Neuronal stem cell (in vitro differentiated cells): ENCODE results near the gene MXI1.

Source experiments
- DNase-seq: peaks from one replicate; pipeline ENCODE4 v3.0.0-alpha.2; 2013; ENCODE audit warnings: low spot score
- H2AFZ ChIP-seq: one replicate; pipeline ENCODE4 v1.6.1; 2013; ENCODE audit warnings: mild to moderate bottlenecking, low read length, inconsistent platforms
- H2AK5ac ChIP-seq: 2 replicates; pipeline ENCODE4 v1.6.1; 2013; ENCODE audit warnings: low read depth, mild to moderate bottlenecking, inconsistent platforms, low read length, moderate library complexity, mixed read lengths
- H2BK120ac ChIP-seq: 2 replicates; pipeline ENCODE4 v1.6.1; 2013; ENCODE audit warnings: low read depth, mild to moderate bottlenecking, inconsistent platforms, low read length, moderate library complexity, mixed read lengths
- H2BK12ac ChIP-seq: one replicate; pipeline ENCODE4 v1.6.1; 2013; ENCODE audit warnings: low read length, inconsistent platforms
- H2BK15ac ChIP-seq: 2 replicates; pipeline ENCODE4 v1.6.1; 2013; ENCODE audit warnings: mild to moderate bottlenecking, low read length, inconsistent platforms, mixed read lengths
- H2BK5ac ChIP-seq: one replicate; pipeline ENCODE4 v1.6.1; 2013; ENCODE audit warnings: inconsistent platforms, mild to moderate bottlenecking, low read length, moderate library complexity
- H3K14ac ChIP-seq: one replicate; pipeline ENCODE4 v1.6.1; 2013; ENCODE audit warnings: low read length, inconsistent platforms
- H3K18ac ChIP-seq: 2 replicates; pipeline ENCODE4 v1.6.1; 2013; ENCODE audit warnings: low read length, inconsistent platforms
- H3K23ac ChIP-seq: 2 replicates; pipeline ENCODE4 v1.6.1; 2013; ENCODE audit warnings: low read depth, mild to moderate bottlenecking, mixed read lengths, low read length, inconsistent platforms; ENCODE audit not compliant: poor library complexity
- H3K27ac ChIP-seq: replicated peaks from 3 replicates; pipeline ENCODE4 v1.5.1; 2013; ENCODE audit warnings: low read length, inconsistent platforms
- H3K27me3 ChIP-seq, 3 experiments: 2 replicates each; pipeline ENCODE4 v1.6.1; 2013; ENCODE audit warnings: low read length in 3 of 3, mild to moderate bottlenecking in 2 of 3, inconsistent platforms in 1 of 3, low read depth in 1 of 3, mixed read lengths in 1 of 3, moderate library complexity in 1 of 3; ENCODE audit not compliant: control insufficient read depth in 3 of 3, insufficient read depth in 3 of 3
- H3K36me3 ChIP-seq, 2 donors: replicated peaks in 1 of 2; 2 replicates each; pipeline ENCODE4 v1.6.1; 2013; ENCODE audit warnings: low read length in 2 of 2; ENCODE audit not compliant: control insufficient read depth in 2 of 2, insufficient read depth in 2 of 2
- H3K4ac ChIP-seq: 2 replicates; pipeline ENCODE4 v1.6.1; 2013; ENCODE audit warnings: inconsistent platforms, mild to moderate bottlenecking, low read length, moderate library complexity
- H3K4me1 ChIP-seq, 2 donors: 1 replicate in 1 of 2; 2 replicates in 1 of 2; pipeline ENCODE4 v1.6.1; 2013; ENCODE audit warnings: low read length in 2 of 2, low read depth in 1 of 2; ENCODE audit not compliant: control insufficient read depth in 2 of 2, insufficient read depth in 1 of 2
- H3K4me2 ChIP-seq: one replicate; pipeline ENCODE4 v1.6.1; 2013; ENCODE audit warnings: mild to moderate bottlenecking, low read length, inconsistent platforms; ENCODE audit not compliant: insufficient read depth, poor library complexity, severe bottlenecking
- H3K4me3 ChIP-seq, 2 donors: 2 replicates each; pipeline ENCODE4 v1.5.1; 2013; ENCODE audit warnings: low read length in 2 of 2, mild to moderate bottlenecking in 2 of 2, inconsistent platforms in 1 of 2, moderate library complexity in 1 of 2
- H3K79me1 ChIP-seq: one replicate; pipeline ENCODE4 v1.6.1; 2013; ENCODE audit warnings: low read depth, mild to moderate bottlenecking, inconsistent platforms, low read length, moderate library complexity
- H3K9ac ChIP-seq: one replicate; pipeline ENCODE4 v1.6.1; 2013; ENCODE audit warnings: mild to moderate bottlenecking, low read depth, low read length, inconsistent platforms; ENCODE audit not compliant: poor library complexity
- H3K9me3 ChIP-seq, 2 donors: replicated peaks in 1 of 2; 2 replicates each; pipeline versions ENCODE3 to v1.6.1; 2013; ENCODE audit warnings: low read length in 2 of 2, mild to moderate bottlenecking in 2 of 2, inconsistent platforms in 1 of 2, low read depth in 1 of 2, mixed read lengths in 1 of 2, moderate library complexity in 1 of 2; ENCODE audit not compliant: control insufficient read depth in 2 of 2, insufficient read depth in 1 of 2
- H4K8ac ChIP-seq: one replicate; pipeline ENCODE4 v1.6.1; 2013; ENCODE audit warnings: low read depth, mild to moderate bottlenecking, inconsistent platforms, low read length, moderate library complexity
- H4K91ac ChIP-seq: one replicate; pipeline ENCODE4 v1.6.1; 2013; ENCODE audit warnings: low read length, low read depth, mild to moderate bottlenecking, inconsistent platforms; ENCODE audit not compliant: poor library complexity
- WGBS, 2 donors: extraction: QIAGEN DNeasy Blood & Tissue Kit; methylation state at CpG; one replicate each; pipeline ENCODE4 v1.1.7; 2013; ENCODE audit warnings: missing lambda C conversion rate in 2 of 2, mixed read lengths in 1 of 2; ENCODE audit not compliant: insufficient read length in 2 of 2, insufficient replicate concordance in 1 of 2; ENCODE audit errors: extremely low coverage in 2 of 2; 5-methylcytosine and 5-hydroxymethylcytosine counted together

MXI1 gene

DNA sequence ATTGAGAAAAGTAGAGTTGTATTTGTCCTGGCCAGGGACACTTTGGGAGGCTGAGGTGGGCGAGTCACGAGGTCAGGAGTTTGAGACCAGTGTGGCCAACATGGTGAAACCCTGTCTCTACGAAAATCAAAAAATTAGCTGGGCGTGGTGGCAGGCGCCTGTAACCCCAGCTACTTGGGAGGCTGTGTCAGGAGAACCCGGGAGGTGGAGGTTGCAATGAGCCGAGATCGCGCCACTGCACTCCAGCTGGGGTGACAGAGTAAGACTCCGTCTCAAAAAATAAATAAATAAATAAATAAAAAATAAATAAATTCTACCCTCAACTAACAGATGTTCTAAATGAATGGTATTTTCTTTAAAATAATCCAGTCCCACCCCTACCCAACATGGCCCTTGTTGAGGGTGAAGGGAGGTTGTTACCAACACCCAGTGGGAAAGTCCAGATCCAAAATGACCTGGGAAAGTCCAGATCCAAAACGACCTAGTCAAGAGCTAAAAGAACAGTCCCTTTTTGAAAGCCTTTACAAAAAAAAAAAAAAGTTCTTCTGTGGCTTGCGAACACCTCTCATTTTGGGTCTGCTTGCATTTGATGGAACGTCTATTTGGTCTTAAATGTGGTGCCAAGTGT is 16.0 kb downstream of the MXI1 start:
- Histone ChIP-seq H3K27ac (no peak overlapping the region), H3K4me2 (no peak overlapping the region), H3K4me3 (no peak overlapping the region), H2BK120ac (no peak overlapping the region), H3K4ac (no peak overlapping the region), H3K14ac (no peak overlapping the region), H3K79me1 (peaks cover 4% of the 10 kb centered on the region), H2BK5ac (no peak overlapping the region), H3K23ac (no peak overlapping the region), H3K9me3 (no peaks in the 10 kb centered on the region), H2AK5ac (no peak overlapping the region), H2BK12ac (no peak overlapping the region), H3K9ac (no peak overlapping the region), H4K8ac (no peak overlapping the region), H2AFZ (no peak overlapping the region), H3K36me3 (peaks cover 0 to 4% of the 10 kb centered on the region in 2 donors), H2BK15ac (no peak overlapping the region), H3K27me3 (no peaks in the 10 kb centered on the region), H3K4me1 (peaks cover 4 to 32% of the 10 kb centered on the region in 2 donors), H3K18ac (no peak overlapping the region), H4K91ac (no peak overlapping the region)
- DNase-seq: no peak
- no CpG with 5 or more reads among the region's 13 CpGs for WGBS, 2 donors

DNA sequence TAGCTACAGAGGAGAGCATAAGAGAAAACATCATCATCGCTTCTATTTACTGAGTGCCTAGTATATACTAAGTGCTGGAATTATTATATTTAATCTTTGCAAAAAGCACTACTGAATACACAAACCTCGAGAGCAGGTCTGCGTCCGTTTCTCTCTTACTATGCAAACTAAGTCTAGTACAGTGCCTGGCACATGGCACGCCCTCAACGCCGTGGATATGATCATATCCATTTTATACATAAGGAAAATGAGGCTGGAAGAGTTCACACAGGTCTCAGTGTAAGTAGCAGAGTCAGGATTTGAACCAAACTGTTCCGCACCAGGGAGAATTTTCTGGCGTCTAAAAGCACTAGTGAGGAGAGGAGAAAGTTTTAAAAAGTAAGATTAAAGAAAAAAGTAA is 17.6 kb downstream of the MXI1 start:
- no peak overlapping the region for H3K23ac ChIP-seq
- H3K9me3 ChIP-seq: no peaks in the 10 kb centered on the region
- H2BK120ac ChIP-seq: no peak overlapping the region
- no peak overlapping the region for H3K27ac ChIP-seq
- no CpG with 5 or more reads among the region's 9 CpGs for WGBS, 2 donors
- H3K27me3 ChIP-seq: no peaks in the 10 kb centered on the region
- no peak overlapping the region for H2AK5ac ChIP-seq
- H3K36me3 ChIP-seq: peaks cover 0 to 19% of the 10 kb centered on the region in 2 donors
- no peak overlapping the region for H2BK5ac ChIP-seq
- H3K4me3 ChIP-seq: peak overlapping the region in 1 of 2 donors; percentile 86
- H2BK15ac ChIP-seq: no peak overlapping the region
- DNase-seq: no peak
- no peak overlapping the region for H4K8ac ChIP-seq
- no peak overlapping the region for H3K9ac ChIP-seq
- no peak overlapping the region for H2BK12ac ChIP-seq
- no peak overlapping the region for H4K91ac ChIP-seq
- H3K4ac ChIP-seq: no peak overlapping the region
- no peak overlapping the region for H3K18ac ChIP-seq
- H3K4me1 ChIP-seq: peaks cover 4 to 31% of the 10 kb centered on the region in 2 donors
- H3K4me2 ChIP-seq: no peak overlapping the region
- peaks cover 4% of the 10 kb centered on the region for H3K79me1 ChIP-seq
- peak overlapping the region; percentile 96 for H2AFZ ChIP-seq
- no peak overlapping the region for H3K14ac ChIP-seq

GRCh38 chr10:110225441-110225755 is 18.0 kb downstream of the MXI1 start:
- Histone ChIP-seq H3K18ac (no peak overlapping the region), H3K79me1 (peaks cover 4% of the 10 kb centered on the region), H3K4me3 (peak overlapping the region; percentile 67 to 86), H3K36me3 (peaks cover 0 to 23% of the 10 kb centered on the region in 2 donors), H3K4me1 (peaks cover 4 to 27% of the 10 kb centered on the region in 2 donors), H3K9ac (no peak overlapping the region), H3K27ac (no peak overlapping the region), H2BK120ac (no peak overlapping the region), H3K27me3 (no peaks in the 10 kb centered on the region), H4K91ac (no peak overlapping the region), H2BK15ac (no peak overlapping the region), H3K4ac (no peak overlapping the region), H3K4me2 (peak overlapping the region; percentile 43), H3K14ac (no peak overlapping the region), H3K9me3 (no peaks in the 10 kb centered on the region), H3K23ac (no peak overlapping the region), H2AK5ac (no peak overlapping the region), H2BK5ac (no peak overlapping the region), H2AFZ (peak overlapping the region; percentile 96), H2BK12ac (no peak overlapping the region), H4K8ac (no peak overlapping the region)
- no CpG with 5 or more reads among the region's 8 CpGs for WGBS, 2 donors
- DNase-seq: no peak

GRCh38 chr10:110225756-110226542 is 18.5 kb downstream of the MXI1 start:
- peak overlapping the region; percentile 88 for H3K27ac ChIP-seq
- H2BK15ac ChIP-seq: peak overlapping the region; percentile 76
- H3K79me1 ChIP-seq: peaks cover 4% of the 10 kb centered on the region
- H3K4me1 ChIP-seq: peaks cover 4 to 24% of the 10 kb centered on the region in 2 donors
- no peak overlapping the region for H3K4ac ChIP-seq
- H2BK12ac ChIP-seq: no peak overlapping the region
- peak overlapping the region; percentile 87 for H3K18ac ChIP-seq
- H3K4me2 ChIP-seq: peak overlapping the region; percentile 71
- H2AK5ac ChIP-seq: no peak overlapping the region
- peak overlapping the region; percentile 94 for H3K9ac ChIP-seq
- peak overlapping the region; percentile 86 to 99 for H3K4me3 ChIP-seq
- H4K91ac ChIP-seq: no peak overlapping the region
- no peaks in the 10 kb centered on the region for H3K9me3 ChIP-seq
- peak overlapping the region; percentile 96 for H2AFZ ChIP-seq
- no peak overlapping the region for H4K8ac ChIP-seq
- H3K23ac ChIP-seq: peak overlapping the region; percentile 86
- DNase-seq: peak; percentile 90
- peak overlapping the region; percentile 86 for H3K14ac ChIP-seq
- H3K27me3 ChIP-seq: no peaks in the 10 kb centered on the region
- no peak overlapping the region for H2BK120ac ChIP-seq
- peaks cover 0 to 29% of the 10 kb centered on the region in 2 donors for H3K36me3 ChIP-seq
- no peak overlapping the region for H2BK5ac ChIP-seq
- no CpG with 5 or more reads among the region's 103 CpGs for WGBS, 2 donors
